Fibroblast of pulmonary artery (primary cell): ENCODE results near the gene DNAJC22.
"Not testable (repeated sequence)": the region's sequence is repeated elsewhere in the genome, so short reads cannot be mapped to it uniquely, and the experiment has no call there.

ENCODE experiments used
- DNase-seq: peaks from one replicate; pipeline ENCODE4 v3.0.0-alpha.2; 2010; ENCODE audit warnings: low read depth
- H3K4me3 ChIP-seq: replicated peaks from 2 replicates; pipeline ENCODE4 v1.5.1; 2011; ENCODE audit warnings: low read depth, mild to moderate bottlenecking, control low read depth, low read length, moderate library complexity
- TF ChIP-seq, protein P1 (sequence below): IDR thresholded peaks from 2 replicates; pipeline ENCODE4 v1.5.1; 2011; ENCODE audit warnings: mild to moderate bottlenecking, control low read depth, low read length, inconsistent platforms; ENCODE audit errors: missing control alignments

Gene DNAJC22

GRCh38 chr12:49375406-49375805 is 28.7 kb downstream of the DNAJC22 start:
- TF ChIP-seq, protein P1, sequence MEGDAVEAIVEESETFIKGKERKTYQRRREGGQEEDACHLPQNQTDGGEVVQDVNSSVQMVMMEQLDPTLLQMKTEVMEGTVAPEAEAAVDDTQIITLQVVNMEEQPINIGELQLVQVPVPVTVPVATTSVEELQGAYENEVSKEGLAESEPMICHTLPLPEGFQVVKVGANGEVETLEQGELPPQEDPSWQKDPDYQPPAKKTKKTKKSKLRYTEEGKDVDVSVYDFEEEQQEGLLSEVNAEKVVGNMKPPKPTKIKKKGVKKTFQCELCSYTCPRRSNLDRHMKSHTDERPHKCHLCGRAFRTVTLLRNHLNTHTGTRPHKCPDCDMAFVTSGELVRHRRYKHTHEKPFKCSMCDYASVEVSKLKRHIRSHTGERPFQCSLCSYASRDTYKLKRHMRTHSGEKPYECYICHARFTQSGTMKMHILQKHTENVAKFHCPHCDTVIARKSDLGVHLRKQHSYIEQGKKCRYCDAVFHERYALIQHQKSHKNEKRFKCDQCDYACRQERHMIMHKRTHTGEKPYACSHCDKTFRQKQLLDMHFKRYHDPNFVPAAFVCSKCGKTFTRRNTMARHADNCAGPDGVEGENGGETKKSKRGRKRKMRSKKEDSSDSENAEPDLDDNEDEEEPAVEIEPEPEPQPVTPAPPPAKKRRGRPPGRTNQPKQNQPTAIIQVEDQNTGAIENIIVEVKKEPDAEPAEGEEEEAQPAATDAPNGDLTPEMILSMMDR: no peak
- DNase-seq: no peak
- no peak overlapping the region for H3K4me3 ChIP-seq

DNA sequence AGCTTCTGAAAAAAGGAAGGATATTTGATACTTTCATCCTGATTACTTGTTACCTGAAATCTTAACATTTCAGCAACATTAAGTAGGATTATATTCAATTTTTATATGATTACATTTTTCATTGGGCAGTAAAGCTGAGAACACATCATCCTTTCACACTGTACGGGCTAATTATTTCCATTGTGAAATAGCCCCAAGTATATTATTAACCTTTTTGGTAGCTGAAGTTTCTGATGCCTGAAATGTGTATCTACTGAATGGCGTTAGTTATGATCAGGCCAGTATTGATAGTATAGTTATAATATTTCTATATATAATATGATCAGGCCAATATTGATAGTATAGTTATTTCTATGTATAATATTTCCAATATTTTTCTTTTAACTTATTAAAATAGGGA is 30.7 kb downstream of the DNAJC22 start:
- H3K4me3 ChIP-seq: no peak overlapping the region
- DNase-seq: no peak
- TF ChIP-seq, protein P1: no peak

- not testable (repeated sequence) for H3K4me3 ChIP-seq, DNase-seq
These were observed 33.5 kb downstream of the DNAJC22 start for GRCh38 chr12:49380184-49380583.

- TF ChIP-seq, protein P1: no peak
- DNase-seq: no peak
- no peak overlapping the region for H3K4me3 ChIP-seq
These were observed 42.1 kb downstream of the DNAJC22 start for GRCh38 chr12:49388682-49389386.

GRCh38 chr12:49389387-49389703 is 42.7 kb downstream of the DNAJC22 start:
- no peak overlapping the region for H3K4me3 ChIP-seq
- DNase-seq: no peak
- TF ChIP-seq, protein P1: no peak

GRCh38 chr12:49397000-49397399 is 50.3 kb downstream of the DNAJC22 start:
- no peak overlapping the region for H3K4me3 ChIP-seq

GRCh38 chr12:49400304-49400703 is 53.6 kb downstream of the DNAJC22 start:
- TF ChIP-seq, protein P1: no peak
- no peak overlapping the region for H3K4me3 ChIP-seq
- DNase-seq: no peak

More at GRCh38 chr12:49397000-49397399, 50.3 kb downstream of the DNAJC22 start:
- DNase-seq: no peak
- TF ChIP-seq, protein P1: no peak
